Measurements from ENCODE around the gene MYO3B.

Gene MYO3B

GRCh38 chr2:170215021-170215420 is 37.1 kb downstream of the MYO3B start:
- Histone ChIP-seq H3K18ac (ENCODE audit: low read length) (no peak overlapping the region), H4K8ac (ENCODE audit: low read depth, low read length) (no peak overlapping the region), H2AFZ (ENCODE audit: insufficient read depth, low read length, poor library complexity) (no peak overlapping the region), H3K9ac (ENCODE audit: low read length) (no peak overlapping the region), H3K27me3 (ENCODE audit: insufficient read depth, low read length) (no peaks in the 10 kb centered on the region), H2BK12ac (ENCODE audit: low read length) (no peak overlapping the region), H3K4ac (ENCODE audit: low read depth, low read length) (no peak overlapping the region), H3K79me1 (ENCODE audit: low read length) (no peaks in the 10 kb centered on the region), H3K4me1 (ENCODE audit: control insufficient read depth in 1 of 2, insufficient read depth in 2 of 2, low read length in 2 of 2) (peaks cover 0 to 6% of the 10 kb centered on the region in 2 experiments), H2BK120ac (ENCODE audit: insufficient read depth, low read length, poor library complexity) (no peak overlapping the region), H2BK5ac (ENCODE audit: low read depth, low read length, poor library complexity) (no peak overlapping the region), H3K36me3 (ENCODE audit: control insufficient read depth in 1 of 2, insufficient read depth in 2 of 2, low read length in 2 of 2) (no peaks in the 10 kb centered on the region), H3K14ac (ENCODE audit: low read length) (no peak overlapping the region), H3K23ac (ENCODE audit: low read length) (no peak overlapping the region), H3K79me2 (ENCODE audit: control insufficient read depth, insufficient read depth, low read length, poor library complexity) (no peaks in the 10 kb centered on the region), H3K4me2 (ENCODE audit: low read length) (no peak overlapping the region), H2AK5ac (ENCODE audit: low read length) (no peak overlapping the region), H4K12ac (ENCODE audit: low read depth, low read length) (no peak overlapping the region), H4K91ac (ENCODE audit: low read depth, low read length) (no peak overlapping the region), H3K4me3 (ENCODE audit: low read depth, low read length) (no peak overlapping the region), H3K27ac (ENCODE audit: low read depth, low read length) (no peak overlapping the region), H3K9me3 (ENCODE audit: insufficient read depth, low read depth, low read length) (no peaks in the 10 kb centered on the region)
- no CpG with 5 or more reads among the region's 2 CpGs for WGBS (ENCODE audit: extremely low coverage, insufficient coverage, insufficient read length)
- no peak for DNase-seq

GRCh38 chr2:170216428-170216827 is 38.5 kb downstream of the MYO3B start:
- Histone ChIP-seq H2AFZ (ENCODE audit: insufficient read depth, low read length, poor library complexity) (no peak overlapping the region), H2BK120ac (ENCODE audit: insufficient read depth, low read length, poor library complexity) (no peak overlapping the region), H3K79me2 (ENCODE audit: control insufficient read depth, insufficient read depth, low read length, poor library complexity) (no peaks in the 10 kb centered on the region), H3K27me3 (ENCODE audit: insufficient read depth, low read length) (no peaks in the 10 kb centered on the region), H3K27ac (ENCODE audit: low read depth, low read length) (no peak overlapping the region), H3K9ac (ENCODE audit: low read length) (no peak overlapping the region), H3K4me1 (ENCODE audit: control insufficient read depth in 1 of 2, insufficient read depth in 2 of 2, low read length in 2 of 2) (peaks cover 0 to 6% of the 10 kb centered on the region in 2 experiments), H4K91ac (ENCODE audit: low read depth, low read length) (no peak overlapping the region), H3K9me3 (ENCODE audit: insufficient read depth, low read depth, low read length) (no peaks in the 10 kb centered on the region), H3K79me1 (ENCODE audit: low read length) (no peaks in the 10 kb centered on the region), H3K18ac (ENCODE audit: low read length) (no peak overlapping the region), H4K12ac (ENCODE audit: low read depth, low read length) (no peak overlapping the region), H2BK5ac (ENCODE audit: low read depth, low read length, poor library complexity) (no peak overlapping the region), H2AK5ac (ENCODE audit: low read length) (no peak overlapping the region), H2BK12ac (ENCODE audit: low read length) (no peak overlapping the region), H3K14ac (ENCODE audit: low read length) (no peak overlapping the region), H3K23ac (ENCODE audit: low read length) (no peak overlapping the region), H3K36me3 (ENCODE audit: control insufficient read depth in 1 of 2, insufficient read depth in 2 of 2, low read length in 2 of 2) (no peaks in the 10 kb centered on the region), H3K4me3 (ENCODE audit: low read depth, low read length) (no peak overlapping the region), H4K8ac (ENCODE audit: low read depth, low read length) (no peak overlapping the region), H3K4ac (ENCODE audit: low read depth, low read length) (no peak overlapping the region), H3K4me2 (ENCODE audit: low read length) (no peak overlapping the region)
- no CpG with 5 or more reads among the region's 3 CpGs for WGBS (ENCODE audit: extremely low coverage, insufficient coverage, insufficient read length)
- DNase-seq: no peak

GRCh38 chr2:170216981-170217380 is 39.0 kb downstream of the MYO3B start:
- no peaks in the 10 kb centered on the region for H3K79me1 ChIP-seq (ENCODE audit: low read length)
- no CpG with 5 or more reads among the region's 5 CpGs for WGBS (ENCODE audit: extremely low coverage, insufficient coverage, insufficient read length)
- no peak overlapping the region for H4K12ac ChIP-seq (ENCODE audit: low read depth, low read length)
- H2BK5ac ChIP-seq (ENCODE audit: low read depth, low read length, poor library complexity): no peak overlapping the region
- H3K27ac ChIP-seq (ENCODE audit: low read depth, low read length): no peak overlapping the region
- no peaks in the 10 kb centered on the region for H3K36me3 ChIP-seq (ENCODE audit: control insufficient read depth in 1 of 2, insufficient read depth in 2 of 2, low read length in 2 of 2)
- H2AK5ac ChIP-seq (ENCODE audit: low read length): no peak overlapping the region
- no peaks in the 10 kb centered on the region for H3K9me3 ChIP-seq (ENCODE audit: insufficient read depth, low read depth, low read length)
- H3K14ac ChIP-seq (ENCODE audit: low read length): no peak overlapping the region
- H4K91ac ChIP-seq (ENCODE audit: low read depth, low read length): no peak overlapping the region
- DNase-seq: no peak
- no peak overlapping the region for H3K4ac ChIP-seq (ENCODE audit: low read depth, low read length)
- H3K23ac ChIP-seq (ENCODE audit: low read length): no peak overlapping the region
- no peak overlapping the region for H3K4me2 ChIP-seq (ENCODE audit: low read length)
- no peak overlapping the region for H3K18ac ChIP-seq (ENCODE audit: low read length)
- H2BK12ac ChIP-seq (ENCODE audit: low read length): no peak overlapping the region
- no peaks in the 10 kb centered on the region for H3K27me3 ChIP-seq (ENCODE audit: insufficient read depth, low read length)
- peaks cover 0 to 6% of the 10 kb centered on the region in 2 experiments for H3K4me1 ChIP-seq (ENCODE audit: control insufficient read depth in 1 of 2, insufficient read depth in 2 of 2, low read length in 2 of 2)
- no peak overlapping the region for H2BK120ac ChIP-seq (ENCODE audit: insufficient read depth, low read length, poor library complexity)
- no peaks in the 10 kb centered on the region for H3K79me2 ChIP-seq (ENCODE audit: control insufficient read depth, insufficient read depth, low read length, poor library complexity)
- no peak overlapping the region for H3K4me3 ChIP-seq (ENCODE audit: low read depth, low read length)
- no peak overlapping the region for H3K9ac ChIP-seq (ENCODE audit: low read length)
- no peak overlapping the region for H4K8ac ChIP-seq (ENCODE audit: low read depth, low read length)
- H2AFZ ChIP-seq (ENCODE audit: insufficient read depth, low read length, poor library complexity): no peak overlapping the region

GRCh38 chr2:170217778-170218251 is 39.9 kb downstream of the MYO3B start:
- H3K4me1 ChIP-seq (ENCODE audit: control insufficient read depth in 1 of 2, insufficient read depth in 2 of 2, low read length in 2 of 2): peaks cover 0 to 6% of the 10 kb centered on the region in 2 experiments
- no peak overlapping the region for H4K8ac ChIP-seq (ENCODE audit: low read depth, low read length)
- no peak overlapping the region for H2BK5ac ChIP-seq (ENCODE audit: low read depth, low read length, poor library complexity)
- no peak overlapping the region for H2AFZ ChIP-seq (ENCODE audit: insufficient read depth, low read length, poor library complexity)
- no CpG with 5 or more reads among the region's 4 CpGs for WGBS (ENCODE audit: extremely low coverage, insufficient coverage, insufficient read length)
- no peaks in the 10 kb centered on the region for H3K36me3 ChIP-seq (ENCODE audit: control insufficient read depth in 1 of 2, insufficient read depth in 2 of 2, low read length in 2 of 2)
- H2BK120ac ChIP-seq (ENCODE audit: insufficient read depth, low read length, poor library complexity): no peak overlapping the region
- no peaks in the 10 kb centered on the region for H3K9me3 ChIP-seq (ENCODE audit: insufficient read depth, low read depth, low read length)
- H3K4me3 ChIP-seq (ENCODE audit: low read depth, low read length): no peak overlapping the region
- no peak overlapping the region for H2BK12ac ChIP-seq (ENCODE audit: low read length)
- no peak overlapping the region for H3K18ac ChIP-seq (ENCODE audit: low read length)
- no peak overlapping the region for H3K4me2 ChIP-seq (ENCODE audit: low read length)
- H3K27me3 ChIP-seq (ENCODE audit: insufficient read depth, low read length): no peaks in the 10 kb centered on the region
- no peak overlapping the region for H3K9ac ChIP-seq (ENCODE audit: low read length)
- H4K12ac ChIP-seq (ENCODE audit: low read depth, low read length): no peak overlapping the region
- DNase-seq: no peak
- H2AK5ac ChIP-seq (ENCODE audit: low read length): no peak overlapping the region
- H3K23ac ChIP-seq (ENCODE audit: low read length): no peak overlapping the region
- H3K79me1 ChIP-seq (ENCODE audit: low read length): no peaks in the 10 kb centered on the region
- no peak overlapping the region for H4K91ac ChIP-seq (ENCODE audit: low read depth, low read length)
- no peak overlapping the region for H3K4ac ChIP-seq (ENCODE audit: low read depth, low read length)
- no peak overlapping the region for H3K14ac ChIP-seq (ENCODE audit: low read length)
- no peaks in the 10 kb centered on the region for H3K79me2 ChIP-seq (ENCODE audit: control insufficient read depth, insufficient read depth, low read length, poor library complexity)
- no peak overlapping the region for H3K27ac ChIP-seq (ENCODE audit: low read depth, low read length)

All from trophoblast cell (in vitro differentiated cells and primary cell).